OCI-LY1 (cell line): Measurements from ENCODE around the gene ITLN1.

ENCODE experiments used
- H2AFZ ChIP-seq: fragments of 200-600 bp; sonication (generic), shearing (Covaris generic); 2 replicates; pipeline ENCODE4 v1.6.0; 2014; ENCODE audit warnings: antibody characterized with exemption, mild to moderate bottlenecking, low read length
- H3F3A ChIP-seq: fragments of 200-600 bp; sonication (generic), shearing (Covaris generic); 2 replicates; pipeline ENCODE4 v1.6.0; 2014; ENCODE audit warnings: mild to moderate bottlenecking, antibody characterized with exemption, low read length, moderate library complexity; ENCODE audit not compliant: insufficient read depth
- H3K27ac ChIP-seq: fragments of 200-600 bp; sonication (generic); 2 replicates; pipeline ENCODE4 v1.5.1; 2014; ENCODE audit warnings: low read length, mixed run types, mild to moderate bottlenecking, low read depth; ENCODE audit not compliant: poor library complexity, severe bottlenecking
- H3K27me3 ChIP-seq: fragments of 200-600 bp; sonication (generic); 2 replicates; pipeline ENCODE4 v1.6.0; 2014; ENCODE audit warnings: antibody characterized with exemption, mild to moderate bottlenecking, low read length, moderate library complexity; ENCODE audit not compliant: insufficient read depth
- H3K36me3 ChIP-seq: fragments of 200-600 bp; sonication (generic); 2 replicates; pipeline ENCODE4 v1.6.1; 2014; ENCODE audit warnings: mild to moderate bottlenecking, antibody characterized with exemption, low read length, moderate library complexity, mixed read lengths; ENCODE audit not compliant: insufficient read depth
- H3K4me1 ChIP-seq: fragments of 200-600 bp; sonication (generic); 2 replicates; pipeline ENCODE4 v1.5.1; 2014; ENCODE audit warnings: mild to moderate bottlenecking, low read length, moderate library complexity; ENCODE audit not compliant: insufficient read depth, severe bottlenecking
- H3K4me2 ChIP-seq: fragments of 200-600 bp; sonication (generic), shearing (Covaris generic); 2 replicates; pipeline ENCODE4 v1.6.1; 2014; ENCODE audit warnings: low read length
- H3K4me3 ChIP-seq: fragments of 200-600 bp; sonication (generic); 2 replicates; pipeline ENCODE4 v1.5.1; 2014; ENCODE audit warnings: low read length, low read depth, mild to moderate bottlenecking, mixed read lengths; ENCODE audit not compliant: poor library complexity, severe bottlenecking
- H3K79me2 ChIP-seq: fragments of 200-600 bp; shearing (Covaris generic); 2 replicates; pipeline ENCODE4 v1.6.1; 2016; ENCODE audit warnings: mixed run types, low read length, mixed read lengths; ENCODE audit not compliant: insufficient read depth
- H3K9ac ChIP-seq: fragments of 200-600 bp; sonication (generic), shearing (Covaris generic); 2 replicates; pipeline ENCODE4 v1.6.1; 2014; ENCODE audit warnings: mild to moderate bottlenecking, low read length, mixed read lengths
- H3K9me2 ChIP-seq: fragments of 200-600 bp; sonication (generic), shearing (Covaris generic); 2 replicates; pipeline ENCODE4 v1.6.1; 2014; ENCODE audit warnings: low read depth, mild to moderate bottlenecking, low read length, mixed read lengths
- H3K9me3 ChIP-seq: fragments of 200-600 bp; shearing (Covaris generic); 2 replicates; pipeline ENCODE4 v1.6.1; 2014; ENCODE audit warnings: low read length, mixed read lengths
- H4K20me1 ChIP-seq: fragments of 200-600 bp; sonication (generic), shearing (Covaris generic); 2 replicates; pipeline ENCODE4 v1.6.0; 2016; ENCODE audit warnings: mild to moderate bottlenecking, low read length; ENCODE audit not compliant: insufficient read depth
- EZH2 ChIP-seq: fragments of 200-600 bp; sonication (generic), shearing (Covaris generic); IDR thresholded peaks from 2 replicates; pipeline ENCODE4 v1.8.0; 2017; ENCODE audit warnings: borderline replicate concordance, mixed run types, mild to moderate bottlenecking, antibody characterized with exemption, low read length, moderate library complexity, mixed read lengths
- TF ChIP-seq, protein P1 (sequence below): fragments of 200-600 bp; sonication (generic), shearing (Covaris generic); IDR thresholded peaks from 2 replicates; pipeline ENCODE4 v1.5.1; 2017; ENCODE audit warnings: mild to moderate bottlenecking, antibody characterized with exemption, low read length, moderate library complexity, mixed read lengths

The ITLN1 gene

DNA sequence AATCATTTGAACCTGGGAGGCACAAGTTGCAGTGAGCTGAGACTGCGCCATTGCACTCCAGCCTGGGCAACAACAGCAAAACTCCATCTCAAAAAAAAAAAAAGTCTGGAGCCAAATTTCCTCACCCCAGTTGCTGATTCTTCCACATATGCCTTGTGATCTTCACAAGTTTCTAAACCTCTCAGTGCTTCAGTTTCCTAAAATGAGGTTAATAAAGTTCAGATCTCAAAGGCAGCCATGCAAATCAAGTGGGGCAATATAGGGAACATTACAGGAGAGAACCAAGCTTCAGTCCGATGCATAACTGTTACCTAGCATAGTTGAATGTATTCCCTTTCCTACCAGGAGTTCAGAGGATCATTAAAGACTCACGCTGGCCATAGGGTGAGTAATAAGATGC, 4.8 kb downstream of the ITLN1 start:
- Histone ChIP-seq H3K27me3 (peaks cover 7% of the 10 kb centered on the region; the same call in 1 of the 2 replicates), H3K4me2 (no peak overlapping the region)

DNA sequence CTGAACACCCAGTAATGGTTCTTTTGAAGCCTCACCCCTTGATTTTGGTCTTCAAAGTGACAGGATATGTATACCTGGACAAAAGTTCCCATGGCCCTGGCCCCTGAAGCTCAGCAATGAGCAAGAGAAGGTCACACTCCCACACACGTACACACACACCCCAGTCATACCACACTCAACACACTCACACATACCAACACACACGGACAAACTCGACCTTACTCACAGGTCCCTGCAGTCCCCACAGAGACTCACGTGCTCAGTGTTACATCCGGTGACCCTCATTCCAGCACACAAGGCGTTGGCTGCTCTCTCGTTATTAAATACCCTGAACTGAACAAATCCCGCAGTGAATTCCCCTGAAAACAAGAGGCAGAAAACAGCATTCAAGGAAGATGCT, 5.9 kb downstream of the ITLN1 start:
- no peak overlapping the region for H3K4me3 ChIP-seq
- H3K9me3 ChIP-seq: no peaks in the 10 kb centered on the region
- H3K9ac ChIP-seq: no peak overlapping the region
- TF ChIP-seq EZH2: no peak
- TF ChIP-seq, protein P1, sequence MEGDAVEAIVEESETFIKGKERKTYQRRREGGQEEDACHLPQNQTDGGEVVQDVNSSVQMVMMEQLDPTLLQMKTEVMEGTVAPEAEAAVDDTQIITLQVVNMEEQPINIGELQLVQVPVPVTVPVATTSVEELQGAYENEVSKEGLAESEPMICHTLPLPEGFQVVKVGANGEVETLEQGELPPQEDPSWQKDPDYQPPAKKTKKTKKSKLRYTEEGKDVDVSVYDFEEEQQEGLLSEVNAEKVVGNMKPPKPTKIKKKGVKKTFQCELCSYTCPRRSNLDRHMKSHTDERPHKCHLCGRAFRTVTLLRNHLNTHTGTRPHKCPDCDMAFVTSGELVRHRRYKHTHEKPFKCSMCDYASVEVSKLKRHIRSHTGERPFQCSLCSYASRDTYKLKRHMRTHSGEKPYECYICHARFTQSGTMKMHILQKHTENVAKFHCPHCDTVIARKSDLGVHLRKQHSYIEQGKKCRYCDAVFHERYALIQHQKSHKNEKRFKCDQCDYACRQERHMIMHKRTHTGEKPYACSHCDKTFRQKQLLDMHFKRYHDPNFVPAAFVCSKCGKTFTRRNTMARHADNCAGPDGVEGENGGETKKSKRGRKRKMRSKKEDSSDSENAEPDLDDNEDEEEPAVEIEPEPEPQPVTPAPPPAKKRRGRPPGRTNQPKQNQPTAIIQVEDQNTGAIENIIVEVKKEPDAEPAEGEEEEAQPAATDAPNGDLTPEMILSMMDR: no peak
- H3K27ac ChIP-seq: no peak overlapping the region
- no peaks in the 10 kb centered on the region for H3F3A ChIP-seq
- no peaks in the 10 kb centered on the region for H4K20me1 ChIP-seq
- H3K4me1 ChIP-seq: peaks cover 4% of the 10 kb centered on the region
- no peaks in the 10 kb centered on the region for H3K36me3 ChIP-seq
- H3K9me2 ChIP-seq: no peaks in the 10 kb centered on the region
- no peak overlapping the region for H2AFZ ChIP-seq
- H3K4me2 ChIP-seq: no peak overlapping the region
- no peaks in the 10 kb centered on the region for H3K79me2 ChIP-seq
- H3K27me3 ChIP-seq: peaks cover 7% of the 10 kb centered on the region; the same call in 1 of the 2 replicates

More for the DNA sequence above, 4.8 kb downstream of the ITLN1 start:
- Histone ChIP-seq H3K9ac (no peak overlapping the region), H3K79me2 (no peaks in the 10 kb centered on the region), H2AFZ (no peak overlapping the region), H3K27ac (no peak overlapping the region), H3K9me3 (no peaks in the 10 kb centered on the region), H3F3A (no peaks in the 10 kb centered on the region), H3K9me2 (no peaks in the 10 kb centered on the region), H3K4me3 (no peak overlapping the region), H4K20me1 (no peaks in the 10 kb centered on the region), H3K4me1 (peaks cover 4% of the 10 kb centered on the region), H3K36me3 (no peaks in the 10 kb centered on the region)
- TF ChIP-seq, protein P1: no peak
- TF ChIP-seq EZH2: no peak

DNA sequence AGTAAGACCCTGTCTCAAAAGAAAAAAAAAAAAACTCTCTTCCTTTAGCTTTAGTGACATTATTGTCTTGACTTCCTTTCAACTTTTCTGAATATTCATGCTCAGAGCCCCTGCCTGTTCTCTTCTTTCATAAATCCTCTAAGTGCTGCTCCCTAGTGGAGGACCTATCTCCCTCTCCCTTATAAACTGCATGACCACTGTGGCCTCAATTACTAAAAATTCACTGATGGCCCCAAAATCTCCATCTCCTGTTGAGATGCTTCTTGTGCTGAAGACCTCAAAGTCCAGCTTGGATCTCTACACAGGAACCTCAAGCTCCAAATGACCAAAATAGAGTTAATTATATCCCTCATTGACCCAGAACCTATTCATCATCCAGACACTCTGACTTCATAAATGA, 7.8 kb downstream of the ITLN1 start:
- Histone ChIP-seq H3K27ac (no peak overlapping the region), H3K9me2 (no peaks in the 10 kb centered on the region), H3K79me2 (no peaks in the 10 kb centered on the region), H3K9me3 (no peaks in the 10 kb centered on the region), H3K4me3 (no peak overlapping the region), H3K36me3 (no peaks in the 10 kb centered on the region), H3K27me3 (peaks cover 7% of the 10 kb centered on the region; the same call in 1 of the 2 replicates), H2AFZ (no peak overlapping the region), H3K9ac (no peak overlapping the region), H3K4me2 (no peak overlapping the region), H4K20me1 (no peaks in the 10 kb centered on the region), H3K4me1 (peaks cover 4% of the 10 kb centered on the region), H3F3A (no peaks in the 10 kb centered on the region)
- TF ChIP-seq, protein P1: peak; percentile 60
- TF ChIP-seq EZH2: no peak
